Body of pancreas (tissue), 4 donors: Measurements from ENCODE around the gene KRT36.

Experiments
- CTCF ChIP-seq, 7 experiments: fragments of 450-650 bp in 4 of 7; fragments of 200-600 bp in 3 of 7; sonication (generic) in 3 of 7; IDR thresholded peaks; one replicate each; pipeline ENCODE4 v1.5.1; 2016 to 2019; ENCODE audit warnings: antibody characterized with exemption in 7 of 7
- POLR2A ChIP-seq, 3 donors: fragments of 450-650 bp; IDR thresholded peaks; one replicate each; pipeline ENCODE4 v1.6.1; 2016; ENCODE audit warnings: antibody characterized with exemption in 3 of 3, mild to moderate bottlenecking in 2 of 3

GRCh38 chr17:41531993-41532392, 42.3 kb upstream of the KRT36 start:
- TF ChIP-seq CTCF (IDR thresholded peaks at IDR 0.05) (no peak), POLR2A (IDR thresholded peaks at IDR 0.05) (no peak)
